Activated T-helper 2 cell treated with anti-CD3 and anti-CD28 coated beads, Interferon-gamma antibody, Interleukin-2, Interleukin-4, amounts not matched to agents 10 μg/mL and 5 μg/mL and 100 μg/mL, durations not matched to agents 14 hours and 24 hours and 36 hours (primary cell): ENCODE measurements around the gene ARSB. TPM values are rescaled to one million over a fixed set of nuclear protein-coding genes. Genes with fewer than 3 reads are reported as not detected.
"Not testable (repeated sequence)": the region's sequence is repeated elsewhere in the genome, so short reads cannot be mapped to it uniquely, and the experiment has no call there.

Experiments
- DNase-seq: peaks from one replicate; pipeline ENCODE4 v3.0.0; 2021; ENCODE audit warnings: low spot score
- H3K27ac Mint-ChIP-seq: one replicate; pipeline ENCODE4 v1.8.0; 2021; ENCODE audit warnings: mixed read lengths
- H3K27me3 Mint-ChIP-seq: one replicate; pipeline ENCODE4 v1.8.0; 2021; ENCODE audit warnings: low read depth, mixed read lengths
- H3K36me3 Mint-ChIP-seq: one replicate; pipeline ENCODE4 v1.8.0; 2021; ENCODE audit warnings: low read depth, mixed read lengths
- H3K4me1 Mint-ChIP-seq: one replicate; pipeline ENCODE4 v1.8.0; 2021; ENCODE audit warnings: low read depth, mixed read lengths
- H3K4me3 Mint-ChIP-seq: one replicate; pipeline ENCODE4 v1.8.0; 2021; ENCODE audit warnings: low read depth, mild to moderate bottlenecking, moderate library complexity, mixed read lengths
- H3K9me3 Mint-ChIP-seq: one replicate; pipeline ENCODE4 v1.8.0; 2021; ENCODE audit warnings: mixed read lengths
- intact Hi-C: fragments of 100-400 bp; cut with micrococcal nuclease; formaldehyde crosslinking; loops from one replicate; pipeline ENCODE4 v1.15.1; 2023
- total RNA-seq: library from RNA; stranded (reverse); gene quantifications from 2 replicates; pipeline ENCODE4 v1.2.3, GENCODE V29; 2022

ARSB gene
- total RNA-seq, 1 donor from 2014 or later, result 19.6 TPM

DNA sequence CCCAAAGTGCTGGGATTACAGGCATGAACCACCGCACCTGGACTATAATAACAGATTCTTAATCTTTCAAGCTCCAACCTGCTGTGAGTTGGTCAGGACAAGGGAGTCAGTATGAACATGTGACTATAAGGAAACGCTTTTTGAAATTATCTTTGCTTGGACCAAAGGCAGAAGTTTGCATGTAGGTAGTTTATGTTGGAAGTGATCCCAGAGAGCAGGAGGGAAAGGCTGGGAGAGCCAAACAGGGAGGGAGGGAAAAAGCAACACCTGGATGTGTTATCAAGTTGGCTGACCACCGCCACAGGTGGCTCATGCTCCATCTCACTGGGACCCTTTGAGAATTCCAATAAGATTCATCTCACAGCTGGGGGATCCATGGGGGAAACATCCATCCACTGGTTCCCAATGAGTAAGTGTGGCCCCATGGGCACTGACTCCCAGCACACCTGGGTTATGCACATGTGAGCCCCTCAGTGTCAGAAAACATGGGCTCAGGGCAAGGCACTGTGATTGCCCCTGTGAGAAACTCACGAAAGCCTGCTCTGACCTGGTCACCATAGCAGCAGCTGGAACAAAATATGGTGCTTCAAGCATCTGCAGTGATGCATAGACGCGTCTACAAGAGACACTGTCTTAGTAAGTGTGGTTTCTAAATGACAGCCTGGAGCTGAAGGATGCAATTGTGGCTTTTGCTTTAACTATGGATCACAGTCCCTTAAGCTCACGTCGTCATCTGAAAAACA is 62.1 kb downstream of the ARSB start:
- no peaks in the 10 kb centered on the region for H3K27me3 Mint-ChIP-seq
- no peaks in the 10 kb centered on the region for H3K9me3 Mint-ChIP-seq
- no peak overlapping the region for H3K4me3 Mint-ChIP-seq
- no peak for DNase-seq
- no peaks in the 10 kb centered on the region for H3K36me3 Mint-ChIP-seq
- H3K27ac Mint-ChIP-seq, result no peak overlapping the region
- peaks cover 2% of the 10 kb centered on the region for H3K4me1 Mint-ChIP-seq
- intact Hi-C loops, result no loop called here

DNA sequence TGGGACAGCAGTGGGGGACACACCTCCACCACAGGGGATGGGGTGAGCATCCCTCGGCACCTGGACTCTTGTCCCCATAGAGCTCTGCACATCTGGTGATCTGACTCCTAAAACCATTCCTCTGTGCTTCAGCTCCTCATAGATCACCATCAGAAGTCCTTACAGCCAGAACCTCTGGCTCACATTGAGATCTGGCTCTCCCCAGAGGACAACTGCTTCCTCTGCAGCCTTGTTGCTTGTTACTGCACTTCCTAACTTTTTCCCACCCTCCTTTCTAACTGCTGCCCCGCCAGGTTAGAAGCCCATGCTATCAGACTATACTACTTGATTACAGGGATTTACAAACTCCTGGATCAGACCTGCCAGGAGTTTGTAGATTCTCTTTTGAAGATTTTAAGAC is 64.5 kb downstream of the ARSB start:
- peaks cover 2% of the 10 kb centered on the region for H3K4me1 Mint-ChIP-seq
- intact Hi-C loops, result no loop called here
- no peak overlapping the region for H3K4me3 Mint-ChIP-seq

DNA sequence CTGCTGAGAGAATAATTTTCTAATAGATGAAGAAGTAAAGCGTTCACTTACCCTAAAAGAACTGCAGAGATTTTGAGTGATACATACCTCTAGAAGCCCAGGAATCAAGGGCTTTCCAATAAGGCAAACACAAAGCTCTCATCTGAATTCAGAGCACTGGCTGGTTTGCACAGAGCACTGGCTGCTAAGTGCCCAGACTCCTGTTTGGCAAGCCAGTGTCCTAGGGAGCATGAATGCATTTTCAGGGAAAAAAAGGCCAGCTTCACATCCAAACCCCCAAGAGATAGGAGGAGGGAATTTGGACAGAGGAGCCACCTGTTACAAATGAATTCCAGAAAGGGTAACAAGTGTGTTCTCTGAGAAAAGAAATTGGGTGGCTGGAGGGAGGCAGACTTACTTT is 65.3 kb downstream of the ARSB start:
- Mint-ChIP-seq H3K9me3 (no peaks in the 10 kb centered on the region), H3K36me3 (no peaks in the 10 kb centered on the region), H3K27me3 (no peaks in the 10 kb centered on the region), H3K4me3 (no peak overlapping the region), H3K27ac (no peak overlapping the region), H3K4me1 (peaks cover 2% of the 10 kb centered on the region)
- DNase-seq, result no peak
- intact Hi-C loops, result no loop called here

More for the DNA sequence above, 64.5 kb downstream of the ARSB start:
- Mint-ChIP-seq H3K27me3 (no peaks in the 10 kb centered on the region), H3K27ac (no peak overlapping the region), H3K36me3 (no peaks in the 10 kb centered on the region), H3K9me3 (no peaks in the 10 kb centered on the region)
- DNase-seq, result no peak

DNA sequence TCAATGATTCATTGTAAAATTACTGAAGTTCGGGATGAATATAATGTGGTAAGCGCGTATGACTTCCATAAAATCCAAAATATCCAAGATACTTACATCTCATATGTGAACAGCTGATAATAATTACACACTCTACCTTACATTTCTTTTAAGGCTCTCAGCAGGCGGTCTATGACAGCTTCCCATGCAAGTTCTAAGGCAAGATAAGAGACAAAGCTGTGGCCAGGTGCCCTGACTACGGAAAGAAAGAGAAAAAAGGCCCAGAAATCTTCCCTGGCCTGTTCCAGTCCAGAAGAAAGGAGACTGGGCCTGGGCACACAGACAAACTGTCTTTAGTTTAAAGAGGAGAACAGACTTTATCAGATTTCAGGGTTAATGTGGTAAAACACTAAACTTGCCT is 69.1 kb downstream of the ARSB start:
- Mint-ChIP-seq H3K4me1 (peaks cover 2% of the 10 kb centered on the region), H3K4me3 (no peak overlapping the region), H3K9me3 (no peaks in the 10 kb centered on the region), H3K27ac (no peak overlapping the region), H3K27me3 (no peaks in the 10 kb centered on the region), H3K36me3 (no peaks in the 10 kb centered on the region)
- no peak for DNase-seq
- intact Hi-C loops, result no loop called here

DNA sequence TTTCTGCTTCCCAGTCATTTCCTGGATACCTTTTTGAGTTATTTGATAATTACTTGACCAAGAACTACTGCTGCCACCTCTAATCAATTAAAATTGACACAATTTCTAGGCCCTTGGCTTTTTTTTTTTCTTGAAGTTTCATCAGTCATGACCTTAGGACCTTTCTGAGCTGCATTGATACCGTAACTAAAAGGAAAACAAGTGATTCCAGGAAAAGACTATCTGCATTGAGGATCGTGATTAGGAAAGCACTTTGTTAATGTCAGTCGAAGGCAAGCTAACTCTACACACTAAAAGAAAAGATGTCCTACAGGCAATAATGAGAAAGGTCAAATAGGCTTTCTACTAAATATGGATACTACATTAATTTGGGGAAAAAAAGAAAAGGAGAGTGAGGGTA is 69.9 kb downstream of the ARSB start:
- H3K4me3 Mint-ChIP-seq, result no peak overlapping the region
- intact Hi-C loops, result no loop called here
- DNase-seq, result no peak
- H3K9me3 Mint-ChIP-seq, result no peaks in the 10 kb centered on the region
- peaks cover 2% of the 10 kb centered on the region for H3K4me1 Mint-ChIP-seq
- no peaks in the 10 kb centered on the region for H3K27me3 Mint-ChIP-seq
- H3K36me3 Mint-ChIP-seq, result no peaks in the 10 kb centered on the region
- H3K27ac Mint-ChIP-seq, result no peak overlapping the region

DNA sequence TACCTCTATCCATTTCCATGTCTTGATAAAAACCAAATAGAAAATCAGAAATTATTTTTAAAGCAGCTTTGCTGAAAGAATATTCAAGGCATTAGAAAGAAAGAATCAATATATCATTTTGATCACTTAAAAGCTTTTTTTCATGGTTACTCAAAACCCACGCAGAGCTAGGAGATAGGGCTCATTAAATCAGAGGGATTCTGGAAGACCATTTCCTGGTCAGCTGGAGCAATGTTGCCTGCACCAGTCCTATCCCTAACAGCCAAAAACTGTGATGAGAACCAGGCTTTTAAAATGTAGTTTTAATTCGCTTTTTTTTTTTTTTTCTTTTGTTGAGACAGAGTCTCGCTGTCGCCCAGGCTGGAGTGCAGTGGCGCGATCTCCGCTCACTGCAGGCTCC is 72.3 kb downstream of the ARSB start:
- Mint-ChIP-seq H3K36me3 (peaks cover 2% of the 10 kb centered on the region), H3K4me3 (no peak overlapping the region), H3K9me3 (no peaks in the 10 kb centered on the region), H3K27ac (no peak overlapping the region), H3K27me3 (no peaks in the 10 kb centered on the region), H3K4me1 (peaks cover 5% of the 10 kb centered on the region)
- no peak for DNase-seq
- intact Hi-C loops, result no loop called here

DNA sequence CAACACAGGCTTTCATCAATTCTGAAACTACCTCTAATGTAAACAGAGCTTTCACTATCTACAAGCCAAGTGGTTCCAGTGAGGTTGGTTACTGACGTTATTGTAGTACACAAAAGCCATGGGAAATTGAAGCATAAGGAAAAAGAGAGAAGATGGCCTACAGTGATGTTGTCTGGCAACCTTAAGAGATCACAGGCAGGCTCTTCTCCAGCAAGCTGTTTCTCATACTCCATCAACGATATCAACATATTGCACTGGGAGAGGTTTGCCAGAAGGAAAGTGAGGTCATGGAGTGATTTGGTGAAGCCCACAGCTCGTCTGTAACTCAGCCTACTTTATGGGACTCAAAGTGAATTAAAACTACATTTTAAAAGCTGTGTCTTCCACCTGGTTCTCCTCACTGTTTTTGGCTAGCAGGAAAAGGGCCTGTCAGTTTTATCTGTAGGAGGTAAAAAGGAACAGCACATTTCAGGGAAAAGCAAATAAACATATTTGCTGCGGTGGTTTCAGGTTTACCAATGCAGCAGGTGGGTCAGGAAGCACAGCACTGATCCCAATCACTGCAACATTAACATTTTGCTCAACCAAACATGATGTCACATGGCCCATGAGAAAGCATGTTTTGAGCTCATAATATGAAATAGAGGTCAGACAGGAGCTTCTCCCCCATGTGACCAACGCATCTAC is 72.9 kb downstream of the ARSB start:
- intact Hi-C loops, result no loop called here
- peaks cover 2% of the 10 kb centered on the region for H3K36me3 Mint-ChIP-seq
- no peak for DNase-seq
- H3K27ac Mint-ChIP-seq, result no peak overlapping the region
- H3K4me1 Mint-ChIP-seq, result peaks cover 8% of the 10 kb centered on the region
- H3K9me3 Mint-ChIP-seq, result no peaks in the 10 kb centered on the region
- H3K4me3 Mint-ChIP-seq, result no peak overlapping the region
- no peaks in the 10 kb centered on the region for H3K27me3 Mint-ChIP-seq

DNA sequence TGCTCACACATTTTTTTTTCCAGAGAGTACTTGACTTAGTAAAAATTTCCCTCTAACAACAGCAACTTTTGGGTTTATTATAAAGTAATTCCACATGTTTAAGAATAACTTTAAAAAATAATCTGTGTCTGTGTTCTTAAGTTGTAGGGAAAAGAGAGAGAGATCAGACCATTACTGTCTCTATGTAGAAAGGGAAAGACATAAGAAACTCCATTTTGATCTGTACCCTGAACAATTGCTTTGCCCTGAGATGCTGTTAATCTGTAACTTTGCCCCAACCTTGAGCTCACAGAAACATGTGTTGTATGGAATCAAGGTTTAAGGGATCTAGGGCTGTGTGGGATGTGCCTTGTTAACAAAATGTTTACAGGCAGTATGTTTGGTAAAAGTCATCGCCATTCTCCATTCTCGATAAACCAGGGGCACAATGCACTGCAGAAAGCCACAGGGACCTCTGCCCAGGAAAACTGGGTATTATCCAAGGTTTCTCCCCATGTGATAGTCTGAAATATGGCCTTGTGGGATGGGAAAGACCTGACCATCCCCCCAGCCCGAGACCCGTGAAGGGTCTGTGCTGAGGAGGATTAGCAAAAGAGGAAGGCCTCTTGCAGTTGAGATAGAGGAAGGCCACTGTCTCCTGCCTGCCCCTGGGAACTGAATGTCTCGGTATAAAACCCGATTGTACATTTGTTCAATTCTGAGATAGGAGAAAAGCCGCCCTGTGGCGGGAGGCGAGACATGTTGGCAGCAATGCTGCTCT is 75.7 kb downstream of the ARSB start:
- H3K36me3 Mint-ChIP-seq, H3K9me3 Mint-ChIP-seq, H3K4me3 Mint-ChIP-seq, H3K27me3 Mint-ChIP-seq, DNase-seq, intact Hi-C loops, H3K27ac Mint-ChIP-seq: not testable (repeated sequence)
- peaks cover 16% of the 10 kb centered on the region for H3K4me1 Mint-ChIP-seq

DNA sequence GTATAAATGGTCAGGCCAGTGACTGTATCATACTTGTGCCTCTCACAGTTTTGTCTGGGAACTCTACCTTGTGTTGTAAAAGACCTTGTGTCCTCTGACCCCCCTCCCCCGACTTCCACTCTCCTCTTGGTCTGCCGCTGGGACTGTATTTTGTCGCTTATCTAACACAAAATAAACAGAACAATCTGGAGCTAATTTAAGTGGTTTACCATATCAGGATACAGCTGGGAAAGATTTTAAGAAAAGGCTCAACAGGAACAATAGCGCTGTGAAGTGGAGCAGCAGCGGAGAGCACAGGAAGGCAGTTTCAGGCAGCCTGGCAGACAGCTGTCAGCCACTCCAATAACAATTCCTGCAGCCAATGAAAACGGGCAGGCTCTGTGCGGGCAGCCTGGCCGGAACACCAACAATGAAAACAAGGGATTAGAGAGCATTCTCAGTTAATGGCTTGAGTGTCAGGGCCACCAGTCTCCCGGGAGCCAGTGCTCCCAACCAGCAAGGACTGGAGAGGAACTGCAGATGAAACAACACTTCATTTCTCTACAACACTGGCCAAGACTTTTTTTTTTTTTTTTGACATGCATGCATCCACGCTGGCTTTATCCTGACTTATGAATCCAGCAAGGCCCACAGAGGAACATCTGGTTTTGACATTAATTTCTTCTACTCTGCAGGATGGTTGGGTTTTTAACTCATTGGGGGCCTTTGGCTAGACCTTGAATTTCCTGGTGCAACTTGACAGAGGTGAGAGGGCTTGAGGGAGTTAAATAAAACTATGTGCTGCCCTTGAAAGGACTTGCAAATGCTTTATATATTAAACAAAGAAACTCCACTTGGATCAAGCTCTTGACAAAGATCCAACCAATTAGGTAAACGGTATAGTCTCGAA is 76.7 kb downstream of the ARSB start:
- H3K36me3 Mint-ChIP-seq, result peaks cover 2% of the 10 kb centered on the region
- no peaks in the 10 kb centered on the region for H3K9me3 Mint-ChIP-seq
- H3K27ac Mint-ChIP-seq, result no peak overlapping the region
- peaks cover 16% of the 10 kb centered on the region for H3K4me1 Mint-ChIP-seq
- no peak for DNase-seq
- intact Hi-C loops, result no loop called here
- no peak overlapping the region for H3K4me3 Mint-ChIP-seq
- no peaks in the 10 kb centered on the region for H3K27me3 Mint-ChIP-seq

DNA sequence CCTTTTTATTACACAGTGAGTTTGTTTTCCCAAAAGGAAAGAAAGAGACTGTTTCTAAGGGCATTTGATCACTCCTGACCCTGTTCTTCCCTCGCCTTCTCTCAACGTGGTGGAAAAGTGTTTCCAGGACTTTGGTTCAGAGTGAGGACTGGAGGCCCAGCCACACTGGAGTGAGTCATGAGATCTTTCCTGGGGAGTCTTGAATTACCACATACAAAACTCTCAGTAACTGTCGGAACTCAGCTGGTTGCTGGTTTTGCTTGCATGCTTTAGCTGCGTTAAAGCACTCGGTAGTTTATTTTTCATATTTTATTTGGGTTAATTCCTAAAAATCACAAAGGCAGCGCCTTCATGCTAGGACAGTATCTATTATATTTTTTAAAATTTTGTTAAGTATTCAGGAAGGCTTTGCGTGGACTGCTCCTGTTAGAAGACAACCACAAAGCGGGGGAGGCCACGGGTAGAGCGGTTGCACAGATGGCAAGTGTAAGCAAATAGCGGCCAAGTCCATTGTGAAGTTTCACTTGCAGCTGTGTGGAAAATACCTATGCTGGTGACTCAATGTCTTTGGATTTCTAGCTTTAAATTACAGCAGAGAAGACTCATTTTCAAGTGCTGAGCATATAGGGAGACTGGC is 77.7 kb downstream of the ARSB start:
- DNase-seq, result no peak
- Mint-ChIP-seq H3K36me3 (peaks cover 2% of the 10 kb centered on the region), H3K4me3 (no peak overlapping the region), H3K9me3 (no peaks in the 10 kb centered on the region), H3K27me3 (no peaks in the 10 kb centered on the region), H3K4me1 (peaks cover 16% of the 10 kb centered on the region), H3K27ac (no peak overlapping the region)
- intact Hi-C loops, result no loop called here

DNA sequence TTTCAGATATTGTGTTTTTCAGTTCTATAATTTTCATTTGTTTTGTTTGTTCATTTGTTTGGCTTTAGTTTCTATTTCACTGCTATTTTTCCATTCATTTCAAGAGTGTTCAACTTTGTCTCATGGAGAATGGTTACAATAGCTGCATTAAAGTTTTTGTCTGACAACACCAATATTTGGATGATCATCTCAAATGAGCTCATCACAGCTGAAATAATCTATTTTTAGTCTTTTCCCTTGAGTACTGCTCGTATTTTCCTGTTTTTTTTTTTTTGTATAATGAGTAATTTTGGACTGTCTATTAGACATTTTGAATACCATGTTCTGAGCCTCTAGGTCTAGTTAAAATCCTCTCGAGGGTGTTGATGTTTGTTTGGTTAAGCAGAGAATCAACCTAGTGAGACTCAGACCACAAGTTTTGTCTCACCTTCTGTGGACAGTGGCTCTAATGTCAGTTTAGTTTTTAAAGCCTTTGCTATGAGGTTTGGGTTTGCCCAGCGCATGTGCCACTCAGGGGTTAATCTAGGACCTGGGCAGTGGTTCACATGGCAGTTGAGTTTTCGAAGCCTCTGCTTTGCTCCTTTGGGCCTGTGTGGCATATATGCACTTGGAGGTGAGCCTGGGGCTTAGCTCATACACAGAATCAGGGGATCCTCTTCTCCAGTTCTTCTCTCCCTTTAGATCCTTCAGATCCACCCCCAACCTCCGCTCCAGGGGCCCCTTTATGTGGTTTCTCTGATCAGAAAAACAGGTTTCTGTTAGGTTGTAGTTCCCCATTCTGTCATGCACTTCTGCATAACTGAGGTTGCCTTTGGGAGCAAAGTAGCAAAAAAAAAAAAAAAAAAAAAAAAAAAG is 79.8 kb downstream of the ARSB start:
- Mint-ChIP-seq H3K27me3 (no peaks in the 10 kb centered on the region), H3K27ac (no peak overlapping the region), H3K4me3 (no peak overlapping the region), H3K36me3 (peaks cover 2% of the 10 kb centered on the region), H3K4me1 (peaks cover 14% of the 10 kb centered on the region), H3K9me3 (no peaks in the 10 kb centered on the region)
- intact Hi-C loops, result no loop called here
- DNase-seq, result no peak
